SK-N-MC (cell line): ENCODE data around the gene PNLIPRP3.

Experiments used
- DNase-seq: peaks from one replicate; pipeline ENCODE4 v3.0.0-alpha.2; 2011; ENCODE audit warnings: low read depth, low spot score
- H3K27ac ChIP-seq: fragments of 200-600 bp; sonication (generic); 2 replicates; pipeline ENCODE4 v1.5.1; 2016; ENCODE audit warnings: mixed run types
- H3K36me3 ChIP-seq: fragments of 200-600 bp; sonication (generic); 2 replicates; pipeline ENCODE4 v1.6.1; 2017; ENCODE audit warnings: antibody characterized with exemption, low read length, mixed read lengths; ENCODE audit not compliant: insufficient read depth
- H3K4me3 ChIP-seq: fragments of 200-600 bp; sonication (generic); 2 replicates; pipeline ENCODE4 v1.5.1; 2016
- H3K9ac ChIP-seq: fragments of 200-600 bp; sonication (generic); 2 replicates; pipeline ENCODE4 v1.8.0; 2017; ENCODE audit warnings: mixed run types, mixed read lengths; ENCODE audit not compliant: insufficient read length
- H3K9me3 ChIP-seq: fragments of 200-600 bp; sonication (generic); 2 replicates; pipeline ENCODE4 v1.6.1; 2017; ENCODE audit warnings: low read depth, mild to moderate bottlenecking, antibody characterized with exemption, low read length, moderate library complexity, mixed read lengths
- EZH2 ChIP-seq: fragments of 200-600 bp; sonication (generic); IDR thresholded peaks from one replicate; pipeline ENCODE4 v1.6.1; 2017; ENCODE audit warnings: antibody characterized with exemption
- FOXP2 ChIP-seq: optimal IDR thresholded peaks from 2 replicates; pipeline ENCODE3; 2011; ENCODE audit warnings: mild to moderate bottlenecking, moderate library complexity; ENCODE audit not compliant: insufficient read depth; ENCODE audit errors: extremely low read length, control extremely low read depth
- POLR2AphosphoS5 ChIP-seq: IDR thresholded peaks from 2 replicates; pipeline ENCODE4 v1.6.1; 2012; ENCODE audit warnings: mild to moderate bottlenecking, low read depth, low read length, borderline replicate concordance

PNLIPRP3 gene

GRCh38 chr10:116490028-116490662 lies 62.5 kb downstream of the PNLIPRP3 start:
- Histone ChIP-seq H3K36me3 (no peaks in the 10 kb centered on the region), H3K27ac (no peak overlapping the region), H3K9ac (no peak overlapping the region), H3K9me3 (no peaks in the 10 kb centered on the region), H3K4me3 (no peak overlapping the region)
- TF ChIP-seq EZH2: no peak
- no peak for TF ChIP-seq FOXP2
- no peak for TF ChIP-seq POLR2AphosphoS5
- DNase-seq: no peak

- no peak overlapping the region for H3K4me3 ChIP-seq
- H3K9me3 ChIP-seq: no peaks in the 10 kb centered on the region
- no peak for DNase-seq
- no peak overlapping the region for H3K9ac ChIP-seq
- H3K36me3 ChIP-seq: no peaks in the 10 kb centered on the region
- H3K27ac ChIP-seq: no peak overlapping the region
- TF ChIP-seq POLR2AphosphoS5: no peak
- no peak for TF ChIP-seq EZH2
- TF ChIP-seq FOXP2: no peak
These were observed 77.1 kb downstream of the PNLIPRP3 start for GRCh38 chr10:116504786-116505185.

DNA sequence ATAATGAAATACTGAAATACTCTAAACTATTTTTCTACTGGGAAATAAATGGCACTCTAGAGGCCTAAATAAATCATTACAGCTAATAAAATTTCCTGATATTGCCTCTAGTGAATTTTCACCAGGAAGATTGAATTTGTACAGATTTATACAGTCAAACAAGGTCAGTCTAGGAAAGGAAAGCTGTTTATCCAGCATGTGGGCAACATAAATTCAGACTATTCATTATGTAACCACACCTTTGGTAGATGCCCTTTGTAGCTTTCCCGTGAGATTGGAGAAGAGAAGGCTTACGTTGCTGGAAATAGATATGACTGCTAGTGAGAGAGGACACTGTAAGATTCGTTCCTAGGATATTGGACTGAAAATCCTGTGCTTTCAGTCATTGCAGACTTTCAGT lies 82.9 kb downstream of the PNLIPRP3 start:
- Histone ChIP-seq H3K36me3 (no peaks in the 10 kb centered on the region), H3K4me3 (no peak overlapping the region), H3K27ac (no peak overlapping the region), H3K9me3 (no peaks in the 10 kb centered on the region), H3K9ac (no peak overlapping the region)
- TF ChIP-seq POLR2AphosphoS5 (no peak), EZH2 (no peak), FOXP2 (no peak)
- no peak for DNase-seq

DNA sequence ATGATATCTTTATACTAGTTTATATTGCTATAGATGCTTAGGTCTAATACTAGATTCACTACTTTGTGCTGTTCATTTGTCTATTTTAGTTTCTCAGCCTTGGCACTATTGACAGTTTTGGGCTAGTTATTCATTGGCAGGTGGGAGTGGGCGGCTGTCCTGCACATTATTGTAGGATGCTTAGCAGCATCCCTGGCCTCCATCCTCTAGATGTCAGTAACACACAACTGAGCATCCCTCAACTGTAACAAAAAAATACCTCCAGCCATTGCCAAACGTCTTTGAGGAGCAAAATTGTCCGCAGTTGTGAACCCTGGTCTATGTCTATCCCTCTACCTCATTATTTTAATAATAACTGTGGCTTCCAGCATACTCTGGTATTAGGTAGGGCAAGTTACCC lies 83.7 kb downstream of the PNLIPRP3 start:
- H3K9ac ChIP-seq: no peak overlapping the region
- no peak for TF ChIP-seq FOXP2
- TF ChIP-seq POLR2AphosphoS5: no peak
- no peak for TF ChIP-seq EZH2
- no peak overlapping the region for H3K27ac ChIP-seq
- H3K36me3 ChIP-seq: no peaks in the 10 kb centered on the region
- no peaks in the 10 kb centered on the region for H3K9me3 ChIP-seq
- DNase-seq: no peak
- H3K4me3 ChIP-seq: no peak overlapping the region

DNA sequence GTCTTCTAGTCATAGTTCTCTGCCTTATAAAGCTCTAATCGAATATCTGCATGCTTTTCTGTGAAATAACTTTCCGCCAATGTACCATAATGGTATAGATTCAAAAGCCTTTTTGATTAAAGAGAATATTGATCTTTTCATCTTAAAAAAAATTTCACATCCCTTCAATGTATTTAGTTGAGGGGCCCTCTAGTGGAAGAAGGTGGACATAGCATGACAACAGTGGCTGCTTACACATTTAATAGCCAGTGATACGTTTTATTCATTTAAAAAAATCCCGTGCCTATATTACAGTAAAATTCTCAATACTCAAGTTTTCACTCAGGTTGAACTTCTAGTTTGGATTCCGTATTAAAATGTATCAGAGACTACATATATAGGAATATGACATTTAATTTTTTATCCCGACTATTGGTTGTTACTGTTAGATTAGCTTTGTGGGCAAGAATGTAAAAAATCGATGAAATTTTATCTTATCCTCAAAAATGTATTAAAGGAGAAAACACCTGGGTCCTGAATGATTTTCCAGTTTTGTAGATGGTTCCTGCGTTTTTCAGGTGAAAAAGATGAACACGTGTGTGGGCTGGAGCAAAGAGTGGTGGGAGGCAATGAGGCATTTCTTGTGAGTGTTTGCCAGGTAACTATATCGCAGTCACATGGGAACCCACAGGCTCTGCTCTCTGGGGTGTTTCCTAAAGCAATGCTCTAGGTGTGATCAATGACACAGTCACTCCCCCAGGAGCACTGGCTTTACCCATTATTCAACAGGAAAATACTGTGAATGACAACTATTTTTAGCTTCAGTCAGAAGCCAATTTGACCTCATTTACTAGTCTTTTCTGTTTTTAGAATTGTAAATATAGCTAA lies 94.0 kb downstream of the PNLIPRP3 start:
- H3K9me3 ChIP-seq: no peaks in the 10 kb centered on the region
- no peak overlapping the region for H3K4me3 ChIP-seq
- no peak for TF ChIP-seq FOXP2
- H3K27ac ChIP-seq: no peak overlapping the region
- no peaks in the 10 kb centered on the region for H3K36me3 ChIP-seq
- peak; percentile 2 for DNase-seq
- no peak overlapping the region for H3K9ac ChIP-seq

DNA sequence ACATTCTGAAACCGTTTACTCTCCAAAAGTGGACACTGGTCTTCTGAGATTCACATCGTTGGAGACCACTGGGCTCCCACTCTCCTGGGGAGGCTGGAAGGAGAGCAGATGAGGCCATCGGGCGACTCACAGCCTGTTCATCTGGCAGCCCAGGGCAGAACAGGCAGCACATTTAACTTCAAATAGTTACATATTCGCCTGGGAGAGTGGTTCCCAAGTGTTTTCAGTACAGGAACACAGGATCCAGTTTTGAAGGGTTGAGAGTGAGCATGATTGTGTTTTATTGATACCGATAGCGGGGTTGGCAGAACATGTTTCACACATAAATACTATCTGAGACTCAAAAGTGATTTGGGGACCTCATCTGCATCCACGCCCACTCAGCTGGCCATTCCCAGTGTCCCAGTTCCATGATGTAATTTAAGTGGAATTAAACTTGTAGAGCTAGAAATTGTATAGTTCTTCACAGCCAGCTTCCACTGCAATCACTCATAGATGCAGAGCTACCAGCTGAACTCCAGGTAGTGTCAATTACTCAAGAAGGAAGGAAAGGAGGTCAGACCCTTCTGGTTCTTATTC lies 95.2 kb downstream of the PNLIPRP3 start:
- Histone ChIP-seq H3K4me3 (no peak overlapping the region), H3K9ac (no peak overlapping the region), H3K27ac (no peak overlapping the region), H3K9me3 (no peaks in the 10 kb centered on the region), H3K36me3 (no peaks in the 10 kb centered on the region)
- DNase-seq: no peak
- no peak for TF ChIP-seq POLR2AphosphoS5
- TF ChIP-seq EZH2: no peak
- TF ChIP-seq FOXP2: no peak

- Histone ChIP-seq H3K9me3 (no peaks in the 10 kb centered on the region), H3K27ac (no peak overlapping the region), H3K36me3 (no peaks in the 10 kb centered on the region), H3K4me3 (no peak overlapping the region), H3K9ac (no peak overlapping the region)
- no peak for DNase-seq
- TF ChIP-seq FOXP2 (no peak), EZH2 (no peak), POLR2AphosphoS5 (no peak)
These were observed 97.1 kb downstream of the PNLIPRP3 start for GRCh38 chr10:116524736-116525135.

- H3K27ac ChIP-seq: no peak overlapping the region
- no peak for DNase-seq
- H3K9ac ChIP-seq: no peak overlapping the region
- no peaks in the 10 kb centered on the region for H3K36me3 ChIP-seq
- H3K4me3 ChIP-seq: no peak overlapping the region
- TF ChIP-seq POLR2AphosphoS5 (no peak), EZH2 (no peak), FOXP2 (no peak)
- no peaks in the 10 kb centered on the region for H3K9me3 ChIP-seq
These were observed 98.6 kb downstream of the PNLIPRP3 start for GRCh38 chr10:116526219-116526618.
